Measurements from ENCODE around the gene PGAP3. TPM values are rescaled to one million over a fixed set of nuclear protein-coding genes. Genes with fewer than 3 reads are reported as not detected.
"Not testable (repeated sequence)": the region's sequence is repeated elsewhere in the genome, so short reads cannot be mapped to it uniquely, and the experiment has no call there.

The PGAP3 gene
- polyA plus RNA-seq, 3 donors = 32.1 to 50.8 (median 37.2) TPM

DNA sequence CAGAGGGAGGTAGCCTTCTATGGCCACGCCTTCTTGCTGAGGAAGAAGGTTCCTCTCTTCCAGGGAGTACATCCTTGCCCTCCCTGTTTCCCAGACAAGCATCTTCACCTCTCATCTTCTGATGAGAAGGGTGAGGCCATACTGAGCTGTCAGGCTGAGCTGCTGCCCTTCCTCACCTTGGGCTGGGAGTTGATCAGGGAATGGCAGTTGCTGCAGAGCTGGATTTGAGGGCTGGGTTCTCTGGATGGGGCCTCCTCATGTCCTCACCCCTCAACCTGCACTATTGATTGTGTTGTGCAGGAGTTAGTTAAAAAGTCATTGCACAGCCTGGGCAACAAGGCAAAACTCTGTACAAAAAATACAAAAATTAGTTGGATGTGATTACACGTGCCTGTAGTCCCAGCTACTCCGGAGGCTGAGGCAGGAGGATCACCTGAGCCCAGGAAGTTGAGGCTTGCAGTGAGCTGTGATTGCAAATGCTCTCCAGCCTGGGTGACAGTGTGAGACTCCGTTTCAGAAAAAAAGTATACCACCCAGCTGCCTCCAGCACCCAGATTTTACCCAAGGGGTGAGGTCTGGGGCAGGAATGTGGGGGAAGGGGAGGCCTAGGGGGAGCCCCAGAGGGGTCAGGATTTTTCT lies 14.0 kb upstream of the PGAP3 start:
- no peak for DNase-seq (ENCODE audit: extremely low read depth in 1 of 11, low read depth in 9 of 11, low spot score in 4 of 11)

DNA sequence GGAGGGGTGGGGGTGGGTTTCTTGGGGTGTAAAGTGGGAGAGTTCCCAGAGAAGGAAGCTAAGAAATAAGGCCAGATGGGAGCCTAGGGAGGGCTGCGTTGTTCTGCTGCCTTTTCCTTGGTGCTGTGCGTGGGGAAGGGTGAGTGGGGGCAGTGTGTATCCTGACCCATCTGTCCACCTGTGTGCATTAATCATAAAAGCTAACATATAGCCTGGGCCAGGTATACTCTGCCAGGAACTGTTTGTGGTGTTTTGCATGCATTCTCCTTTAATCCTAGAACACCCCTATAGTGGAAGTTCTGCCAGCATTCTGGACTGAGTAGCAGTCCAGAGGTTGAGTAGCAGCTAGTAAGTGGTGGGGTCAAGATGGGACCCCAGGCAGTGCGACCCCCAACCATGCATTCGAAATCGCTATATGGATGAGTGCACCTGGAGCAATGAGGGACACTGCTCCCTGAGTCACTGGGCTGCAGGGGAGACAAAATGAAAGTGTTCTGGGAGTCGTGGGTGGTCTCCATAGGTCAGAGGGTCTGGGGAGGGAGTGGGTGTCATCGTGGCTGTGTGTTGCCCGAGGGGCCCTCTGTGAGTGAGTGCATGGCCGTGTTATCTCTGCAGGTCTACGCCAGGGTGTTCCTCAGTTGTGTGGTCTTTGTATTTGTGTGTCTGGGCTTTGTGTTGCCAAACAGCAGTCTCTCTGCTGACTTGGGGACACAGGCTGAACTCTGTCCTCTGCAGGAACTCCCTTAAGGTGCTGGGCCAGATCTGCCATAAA lies 13.3 kb upstream of the PGAP3 start:
- no peak for DNase-seq (ENCODE audit: extremely low read depth in 1 of 11, low read depth in 9 of 11, low spot score in 4 of 11)

DNA sequence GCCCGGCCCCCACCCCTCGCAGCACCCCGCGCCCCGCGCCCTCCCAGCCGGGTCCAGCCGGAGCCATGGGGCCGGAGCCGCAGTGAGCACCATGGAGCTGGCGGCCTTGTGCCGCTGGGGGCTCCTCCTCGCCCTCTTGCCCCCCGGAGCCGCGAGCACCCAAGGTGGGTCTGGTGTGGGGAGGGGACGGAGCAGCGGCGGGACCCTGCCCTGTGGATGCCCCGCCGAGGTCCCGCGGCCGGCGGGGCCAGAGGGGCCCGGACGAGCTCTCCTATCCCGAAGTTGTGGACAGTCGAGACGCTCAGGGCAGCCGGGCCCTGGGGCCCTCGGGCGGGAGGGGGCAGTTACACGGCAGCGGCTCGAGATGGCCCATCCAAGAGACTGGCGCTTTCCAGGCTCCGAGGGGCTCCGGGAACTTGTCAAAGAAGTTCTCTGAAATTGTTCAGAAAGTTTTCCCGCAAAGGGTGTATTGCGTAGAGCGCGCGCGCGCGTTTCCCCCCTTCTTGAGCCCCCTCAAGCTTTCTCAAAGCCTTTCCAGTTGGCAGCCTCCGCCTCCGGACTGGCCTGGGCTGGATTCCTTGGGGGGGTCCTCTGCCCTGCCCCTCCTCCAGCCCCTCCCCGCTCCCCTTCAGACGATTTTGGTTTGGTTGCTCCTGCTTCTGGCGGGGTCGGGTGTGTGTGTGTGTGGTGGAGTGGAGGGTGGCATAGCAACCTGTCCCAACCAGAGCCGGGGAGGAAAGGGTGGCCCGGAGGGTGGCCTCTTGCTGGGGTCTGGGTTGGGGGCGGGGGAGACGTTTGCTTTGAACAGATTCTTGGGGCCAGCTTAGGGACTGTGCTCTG lies 12.5 kb upstream of the PGAP3 start:
- peak in 6 of 11 donors; percentile 55 to 74 (median 60) for DNase-seq (ENCODE audit: extremely low read depth in 1 of 11, low read depth in 9 of 11, low spot score in 4 of 11)

DNA sequence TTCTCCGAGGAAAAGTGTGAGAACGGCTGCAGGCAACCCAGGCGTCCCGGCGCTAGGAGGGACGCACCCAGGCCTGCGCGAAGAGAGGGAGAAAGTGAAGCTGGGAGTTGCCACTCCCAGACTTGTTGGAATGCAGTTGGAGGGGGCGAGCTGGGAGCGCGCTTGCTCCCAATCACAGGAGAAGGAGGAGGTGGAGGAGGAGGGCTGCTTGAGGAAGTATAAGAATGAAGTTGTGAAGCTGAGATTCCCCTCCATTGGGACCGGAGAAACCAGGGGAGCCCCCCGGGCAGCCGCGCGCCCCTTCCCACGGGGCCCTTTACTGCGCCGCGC lies 11.9 kb upstream of the PGAP3 start, which contains the start of gene ERBB2:
TSS of gene ERBB2 (plus strand) at position 247 of the 330 bp plus-strand sequence. CDS start 175 bp downstream, outside the sequence.
- DNase-seq (ENCODE audit: extremely low read depth in 1 of 11, low read depth in 9 of 11, low spot score in 4 of 11) = peak in 7 of 11 donors; percentile 70 to 89 (median 83)

DNA sequence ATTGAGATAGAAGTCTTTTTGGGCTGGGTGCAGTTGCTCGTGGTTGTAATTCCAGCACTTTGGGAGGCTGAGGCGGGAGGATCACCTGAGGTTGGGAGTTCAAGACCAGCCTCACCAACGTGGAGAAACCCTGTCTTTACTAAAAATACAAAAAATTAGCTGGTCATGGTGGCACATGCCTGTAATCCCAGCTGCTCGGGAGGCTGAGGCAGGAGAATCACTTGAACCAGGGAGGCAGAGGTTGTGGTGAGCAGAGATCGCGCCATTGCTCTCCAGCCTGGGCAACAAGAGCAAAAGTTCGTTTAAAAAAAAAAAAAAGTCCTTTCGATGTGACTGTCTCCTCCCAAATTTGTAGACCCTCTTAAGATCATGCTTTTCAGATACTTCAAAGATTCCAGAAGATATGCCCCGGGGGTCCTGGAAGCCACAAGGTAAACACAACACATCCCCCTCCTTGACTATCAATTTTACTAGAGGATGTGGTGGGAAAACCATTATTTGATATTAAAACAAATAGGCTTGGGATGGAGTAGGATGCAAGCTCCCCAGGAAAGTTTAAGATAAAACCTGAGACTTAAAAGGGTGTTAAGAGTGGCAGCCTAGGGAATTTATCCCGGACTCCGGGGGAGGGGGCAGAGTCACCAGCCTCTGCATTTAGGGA lies 11.4 kb upstream of the PGAP3 start:
- DNase-seq (ENCODE audit: extremely low read depth in 1 of 11, low read depth in 9 of 11, low spot score in 4 of 11) = not testable (repeated sequence)

DNA sequence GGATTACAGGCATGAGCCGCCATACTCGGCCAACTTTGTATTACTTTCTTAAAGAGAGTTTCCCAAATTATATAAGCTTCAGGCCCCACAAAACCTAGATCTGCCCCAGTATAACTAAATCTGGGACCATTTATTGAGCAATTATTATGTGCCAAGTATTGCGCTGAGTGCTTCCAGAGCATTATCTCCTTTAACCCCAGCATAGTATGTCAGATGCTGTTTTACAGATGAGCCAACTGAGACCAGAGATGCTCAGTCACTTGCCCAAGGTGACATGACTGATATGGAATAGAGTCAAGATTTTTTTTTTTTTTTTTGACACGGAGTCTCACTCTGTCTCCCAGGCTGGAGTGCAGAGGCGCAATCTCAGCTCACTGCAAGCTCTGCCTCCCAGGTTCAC lies 10.1 kb upstream of the PGAP3 start:
- no peak for DNase-seq (ENCODE audit: extremely low read depth in 1 of 11, low read depth in 9 of 11, low spot score in 4 of 11)

DNA sequence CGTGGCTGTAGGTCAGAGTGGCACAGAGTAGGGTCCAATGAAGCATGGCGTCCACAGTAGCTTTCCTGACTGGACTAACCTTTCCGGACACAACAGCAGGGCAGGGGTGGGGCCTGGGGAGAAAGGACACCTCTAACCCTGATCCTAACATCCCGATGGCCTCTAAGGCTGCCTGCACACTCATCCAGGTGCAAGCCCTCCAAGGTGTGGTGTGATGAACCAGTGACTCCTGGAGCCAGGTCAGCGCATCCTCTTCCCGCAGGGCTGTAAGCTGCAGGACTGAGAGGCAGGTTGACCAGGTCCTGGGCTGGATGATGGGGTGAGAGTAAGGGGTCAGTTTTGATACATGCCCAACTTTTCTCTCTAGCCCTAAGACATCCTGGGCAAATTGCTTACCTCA lies 8.9 kb upstream of the PGAP3 start:
- no peak for DNase-seq (ENCODE audit: extremely low read depth in 1 of 11, low read depth in 9 of 11, low spot score in 4 of 11)

DNA sequence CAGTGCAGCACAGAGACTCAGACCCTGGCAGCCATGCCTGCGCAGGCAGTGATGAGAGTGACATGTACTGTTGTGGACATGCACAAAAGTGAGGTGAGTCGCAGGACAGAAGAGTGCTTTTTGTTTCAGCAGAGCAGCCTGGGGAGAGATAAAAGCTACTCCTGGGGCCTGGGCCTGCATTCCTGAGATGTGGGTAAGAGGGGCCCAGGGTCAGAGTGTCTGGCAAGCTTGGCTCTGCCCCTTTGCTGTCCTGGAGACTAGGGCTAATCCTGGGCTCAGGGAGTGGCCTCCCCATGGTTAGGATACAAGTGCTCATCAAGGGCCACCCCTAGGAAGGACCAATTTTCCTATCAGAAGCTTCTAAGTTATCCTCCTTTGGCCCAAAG lies 7.2 kb upstream of the PGAP3 start:
- no peak for DNase-seq (ENCODE audit: extremely low read depth in 1 of 11, low read depth in 9 of 11, low spot score in 4 of 11)

DNA sequence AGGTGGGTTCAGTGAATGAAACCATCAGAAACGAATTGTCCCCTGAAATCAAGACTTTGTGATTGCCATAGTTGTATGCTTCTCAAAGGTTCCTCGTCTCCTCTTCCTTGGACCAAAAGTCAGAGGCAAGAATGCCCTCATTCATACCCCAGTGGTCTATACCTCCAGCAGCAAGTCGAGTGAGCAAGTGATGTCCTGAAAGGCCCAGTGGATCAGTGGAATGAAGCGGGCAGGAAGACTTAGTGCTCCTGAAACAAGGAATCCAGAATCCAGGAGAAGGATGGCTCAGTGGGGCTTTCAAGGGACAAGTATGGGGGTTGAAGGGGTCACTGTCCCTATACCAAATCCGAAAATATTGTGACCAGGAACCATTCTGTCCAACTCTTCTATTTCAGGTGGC lies 6.7 kb upstream of the PGAP3 start:
- no peak for DNase-seq (ENCODE audit: extremely low read depth in 1 of 11, low read depth in 9 of 11, low spot score in 4 of 11)

DNA sequence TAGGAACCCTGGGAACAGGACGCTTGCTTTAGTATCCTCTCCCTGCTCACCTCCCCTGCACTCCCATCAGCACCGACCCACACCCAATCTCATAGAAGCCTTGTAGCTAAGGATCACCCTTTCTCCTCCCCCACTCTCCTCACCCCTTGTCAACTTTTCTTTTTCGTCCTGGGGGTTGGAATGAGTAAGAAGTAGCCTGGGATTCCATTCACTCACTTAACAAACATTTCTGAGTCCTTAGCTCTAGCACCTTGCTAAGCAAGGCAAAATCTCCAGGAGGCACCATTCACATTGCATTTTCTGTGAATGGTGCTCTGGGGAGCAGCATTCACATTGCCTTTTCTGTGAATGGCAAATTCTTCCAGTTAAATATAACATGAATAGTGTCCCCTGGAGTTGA lies 1.1 kb upstream of the PGAP3 start:
- no peak for DNase-seq (ENCODE audit: extremely low read depth in 1 of 11, low read depth in 9 of 11, low spot score in 4 of 11)

DNA sequence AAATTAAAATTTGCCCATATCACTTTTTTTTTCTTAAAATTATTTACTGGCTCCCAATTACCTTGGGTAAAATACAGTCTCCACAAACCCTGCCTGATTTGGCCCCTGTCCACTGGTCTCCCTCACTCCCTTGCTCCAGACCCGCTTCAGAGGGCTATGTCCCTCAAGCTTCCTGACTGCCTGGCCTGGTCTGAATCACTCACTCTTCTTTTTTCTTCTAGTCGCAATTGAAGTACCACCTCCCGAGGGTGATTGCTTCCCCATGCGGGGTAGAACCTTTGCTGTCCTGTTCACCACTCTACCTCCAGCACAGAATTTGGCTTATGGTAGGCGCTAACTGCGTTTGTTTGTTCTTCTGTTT lies 598 bp upstream of the PGAP3 start:
- no peak for DNase-seq (ENCODE audit: extremely low read depth in 1 of 11, low read depth in 9 of 11, low spot score in 4 of 11)

DNA sequence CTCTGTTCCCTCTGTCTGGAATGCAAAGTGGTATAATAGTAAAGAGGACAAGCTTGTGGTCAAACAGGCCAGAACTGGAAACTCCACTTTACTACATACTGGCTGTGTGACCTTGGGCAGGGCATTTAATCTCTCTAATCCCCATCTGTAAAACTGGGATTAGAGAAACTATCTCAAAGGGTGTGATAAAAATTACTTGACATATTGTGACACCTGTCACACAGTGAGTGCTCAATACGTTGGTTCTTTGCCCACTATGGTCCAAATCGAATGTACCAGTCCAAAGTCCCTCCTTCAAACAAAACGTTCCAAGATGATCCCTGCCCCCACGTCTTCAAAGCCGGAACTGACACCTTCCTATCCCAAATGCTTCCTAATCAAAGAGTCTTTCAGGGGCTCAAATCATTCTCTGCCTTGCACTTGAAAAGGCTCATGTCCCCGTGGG lies 734 bp downstream of the PGAP3 start:
- no peak for DNase-seq (ENCODE audit: extremely low read depth in 1 of 11, low read depth in 9 of 11, low spot score in 4 of 11)

DNA sequence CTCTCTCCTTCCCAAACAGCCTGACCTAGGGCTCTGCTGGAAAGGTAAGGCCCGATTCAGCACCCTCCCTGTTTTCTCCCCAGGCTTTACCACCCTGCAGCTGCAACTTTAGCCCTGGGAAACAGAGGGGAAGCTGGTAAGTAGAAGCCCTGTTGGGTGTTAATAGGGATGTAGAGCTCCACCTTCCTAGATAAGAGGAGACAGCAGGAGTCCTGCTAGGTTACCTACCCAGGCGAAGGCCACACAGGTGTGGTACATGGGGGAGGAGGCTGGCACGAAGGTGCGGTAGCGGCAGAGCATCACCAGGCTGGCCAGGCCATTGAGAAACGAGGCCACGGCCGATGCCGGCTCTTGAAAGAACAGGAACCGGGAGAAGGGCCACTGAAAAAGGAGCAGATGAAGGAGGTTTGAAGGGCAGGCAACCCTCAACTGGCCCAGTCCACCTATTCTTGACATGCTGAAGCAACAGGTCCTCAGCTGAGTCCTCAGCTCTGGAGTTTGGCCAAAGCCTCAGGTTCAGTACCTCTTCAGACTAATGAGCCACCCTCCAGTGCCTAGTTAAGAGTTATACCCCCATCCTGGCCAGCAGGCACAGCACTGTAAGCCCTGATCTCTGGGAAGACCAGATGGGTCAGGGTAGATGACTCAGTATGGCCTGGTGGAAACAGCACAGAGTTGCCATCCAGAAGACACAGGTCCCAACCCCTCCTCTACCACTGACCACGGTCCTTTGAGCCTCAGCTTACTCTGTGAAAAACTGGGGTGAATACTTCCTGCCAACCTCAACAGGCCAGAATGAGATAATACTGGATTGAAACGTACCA lies 3.3 kb downstream of the PGAP3 start:
- no peak for DNase-seq (ENCODE audit: extremely low read depth in 1 of 11, low read depth in 9 of 11, low spot score in 4 of 11)

DNA sequence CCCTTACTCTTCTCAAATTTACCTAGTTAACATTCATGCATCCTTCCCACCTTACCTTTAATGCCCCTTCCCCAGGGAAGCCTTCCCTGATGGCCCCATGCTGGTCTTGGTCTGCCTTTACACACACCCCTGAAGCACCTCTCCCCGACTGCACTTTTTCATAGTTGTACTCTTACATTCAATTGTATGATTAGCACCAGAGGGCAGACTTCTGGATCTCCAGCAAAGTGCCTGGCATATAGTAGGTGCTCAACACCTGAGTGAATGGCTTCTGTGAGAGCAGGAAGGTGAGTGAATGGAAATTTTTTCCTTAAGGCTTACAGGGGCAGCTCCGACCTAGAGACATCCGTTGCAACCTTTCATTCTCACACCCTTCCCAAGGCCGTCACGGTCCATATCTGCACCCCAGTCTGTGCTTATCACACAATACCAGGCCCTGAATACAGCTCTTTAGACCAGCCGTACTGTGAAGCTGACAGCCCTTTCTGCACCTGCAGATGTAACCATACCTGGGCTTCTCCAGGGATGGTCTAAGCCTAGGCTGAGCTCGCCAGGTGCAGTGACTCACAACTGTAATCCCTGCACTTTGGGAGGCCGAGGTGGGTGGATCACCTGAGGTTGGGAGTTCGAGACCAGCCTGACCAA lies 4.4 kb downstream of the PGAP3 start:
- DNase-seq (ENCODE audit: extremely low read depth in 1 of 11, low read depth in 9 of 11, low spot score in 4 of 11) = no peak

DNA sequence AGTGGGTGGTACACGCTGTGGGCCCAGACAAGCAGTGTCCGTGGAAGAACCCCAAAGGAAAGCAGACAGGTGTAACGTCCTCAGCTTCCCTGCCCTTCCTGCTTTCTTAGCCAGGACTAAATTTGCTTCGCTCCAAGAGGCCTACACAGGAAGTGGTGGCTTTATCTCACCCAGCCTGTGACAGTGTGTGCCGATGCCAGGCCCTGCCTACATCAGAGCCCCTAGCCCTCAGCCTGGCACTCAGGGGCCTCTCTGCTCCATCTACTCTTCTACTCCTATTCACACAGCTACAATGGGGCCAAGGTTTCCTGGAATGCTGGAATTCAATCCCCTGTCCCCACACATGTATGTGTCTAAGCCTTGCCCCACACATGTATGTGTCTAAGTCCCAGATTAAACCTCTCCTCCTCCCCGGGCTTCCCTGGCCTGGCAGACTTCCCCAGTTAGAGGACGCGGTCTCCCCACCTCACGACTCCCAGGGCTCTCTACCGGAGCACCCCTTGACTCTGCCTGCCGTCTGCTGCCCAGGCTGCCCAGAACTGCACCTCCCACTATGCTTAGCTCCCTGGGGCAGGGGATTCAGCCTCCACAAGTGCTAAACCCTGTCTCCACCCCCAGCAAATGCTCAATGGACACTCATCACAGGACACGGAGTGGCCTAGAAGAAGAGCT lies 8.2 kb downstream of the PGAP3 start:
- DNase-seq (ENCODE audit: extremely low read depth in 1 of 11, low read depth in 9 of 11, low spot score in 4 of 11) = no peak

DNA sequence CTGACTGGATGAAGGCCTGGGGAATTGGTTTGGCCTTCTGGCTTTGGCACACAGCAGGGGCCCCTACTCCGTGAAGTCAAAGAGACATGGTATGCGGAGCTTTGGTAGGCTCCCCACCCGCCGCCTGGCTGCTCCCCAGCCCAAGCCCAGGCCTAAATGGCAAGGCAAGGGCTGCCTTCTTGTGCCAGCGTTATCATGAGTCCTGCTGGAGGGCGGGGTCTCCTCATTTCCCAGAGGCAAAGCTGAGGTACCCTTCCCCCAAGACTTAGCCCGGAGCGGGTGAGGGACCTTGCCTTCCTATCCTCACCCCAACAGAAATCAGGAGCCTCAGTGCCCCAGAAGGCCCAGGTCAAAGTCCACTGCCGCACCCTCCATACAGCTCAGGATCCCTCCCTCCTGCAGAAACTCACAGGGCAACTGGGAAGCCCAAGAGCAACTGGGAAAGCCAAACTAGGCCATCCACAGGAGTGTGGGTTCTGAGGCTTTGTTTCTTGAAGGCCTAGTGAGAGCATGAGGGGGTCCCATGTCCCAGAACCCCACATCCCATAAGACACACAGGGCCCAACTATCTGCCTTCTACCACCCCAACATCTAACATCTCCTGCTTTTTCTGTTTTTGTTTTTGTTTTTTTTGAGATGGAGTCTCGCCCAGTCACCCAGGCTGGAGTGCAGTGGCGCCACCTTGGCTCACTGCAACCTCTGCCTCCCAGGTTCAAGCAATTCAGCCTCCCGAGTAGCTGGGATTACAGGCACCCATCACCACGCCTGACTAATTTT lies 9.3 kb downstream of the PGAP3 start:
- no peak for DNase-seq (ENCODE audit: extremely low read depth in 1 of 11, low read depth in 9 of 11, low spot score in 4 of 11)

All from renal cortex interstitium (tissue), 11 donors.